Aorta (tissue), 5 donors: ENCODE measurements around the gene GET4. TPM values are rescaled to one million over a fixed set of nuclear protein-coding genes. Genes with fewer than 3 reads are reported as not detected.

Source experiments
- ATAC-seq: fragments of 200-7000 bp; cut with Tn5 transposase; one replicate; pipeline ENCODE4 v1.9.1; 2022; ENCODE audit warnings: moderate library complexity; ENCODE audit not compliant: low FRiP score
- DNase-seq, 2 donors: peaks; one replicate each; pipeline ENCODE4 v3.0.0-alpha.2; 2020
- H3K27ac ChIP-seq, 2 donors: one replicate each; pipeline ENCODE4 v1.5.1; 2013; ENCODE audit warnings: low read length in 2 of 2, mild to moderate bottlenecking in 2 of 2, moderate library complexity in 2 of 2, control low read depth in 1 of 2, inconsistent platforms in 1 of 2, low read depth in 1 of 2
- H3K27me3 ChIP-seq, 2 donors: one replicate each; pipeline ENCODE4 v1.6.1; 2013; ENCODE audit warnings: control low read depth in 1 of 2, low read length in 1 of 2, mild to moderate bottlenecking in 1 of 2, moderate library complexity in 1 of 2; ENCODE audit not compliant: insufficient read depth in 2 of 2, control insufficient read depth in 1 of 2
- H3K36me3 ChIP-seq, 2 donors: one replicate each; pipeline ENCODE4 v1.6.1; 2013; ENCODE audit warnings: control low read depth in 1 of 2, low read length in 1 of 2, mild to moderate bottlenecking in 1 of 2; ENCODE audit not compliant: insufficient read depth in 2 of 2, control insufficient read depth in 1 of 2
- H3K4me1 ChIP-seq, 2 donors: one replicate each; pipeline ENCODE4 v1.6.1; 2013; ENCODE audit warnings: low read length in 2 of 2, control low read depth in 1 of 2, mild to moderate bottlenecking in 1 of 2, moderate library complexity in 1 of 2; ENCODE audit not compliant: insufficient read depth in 2 of 2, control insufficient read depth in 1 of 2
- H3K4me3 ChIP-seq, 2 donors: one replicate each; pipeline ENCODE4 v1.5.1; 2013; ENCODE audit warnings: low read length in 2 of 2, control low read depth in 1 of 2, mild to moderate bottlenecking in 1 of 2
- H3K9me3 ChIP-seq: one replicate; pipeline ENCODE4 v1.6.1; 2013; ENCODE audit warnings: mild to moderate bottlenecking, low read length; ENCODE audit not compliant: control insufficient read depth
- WGBS, 2 donors: extraction: QIAGEN DNeasy Blood & Tissue Kit; methylation state at CpG; one replicate each; pipeline ENCODE4 v1.1.7; 2013; 5-methylcytosine and 5-hydroxymethylcytosine counted together
- intact Hi-C, 2 donors: fragments of 100-400 bp; cut with DNase I; formaldehyde crosslinking; loops; one replicate each; pipeline versions ENCODE4 v1.14.2 to v1.15.0; 2022
- polyA plus RNA-seq, 2 donors: library from polyadenylated mRNA; stranded (reverse); fragments of 200-250 nt; gene quantifications; one replicate each; pipeline ENCODE4 v1.2.3, GENCODE V29; 2013
- total RNA-seq, 2 donors: library from RNA; stranded (reverse); fragmentation: NEBNext Ultra II Directional; extraction: Animal tissue kit (Norgen Biotek cat#: 25700); gene quantifications; one replicate each; pipeline ENCODE4 v1.2.1, GENCODE V29; 2021
- donor health status: healthy with polysubstance abuse.
- donor health status: Bipolar disorder and iron deficiency.
- donor health status: DM: no; HTN: no; CAD: no.
- donor health status: DM: no; HTN: no; CAD: no.
- donor health status: DM: yes; HTN: yes; CAD: no.

The GET4 gene
- total and polyA plus RNA-seq, 4 donors: 16.5 to 58.3 (median 21.3) TPM

GRCh38 chr7:860149-860548 is 16.2 kb upstream of the GET4 start:
- intact Hi-C loops: no loop called here
- H3K27ac ChIP-seq: no peak overlapping the region
- no peaks in the 10 kb centered on the region for H3K9me3 ChIP-seq
- DNase-seq (no peak), ATAC-seq (no peak)
- H3K4me1 ChIP-seq: no peaks in the 10 kb centered on the region
- H3K36me3 ChIP-seq: peaks cover 0 to 18% of the 10 kb centered on the region in 2 donors
- WGBS, 2 donors: 87 to 90% methylated on average over 21 of the region's 21 CpGs
- no peak overlapping the region for H3K4me3 ChIP-seq
- no peaks in the 10 kb centered on the region for H3K27me3 ChIP-seq

- peaks cover 0 to 16% of the 10 kb centered on the region in 2 donors for H3K36me3 ChIP-seq
- DNase-seq: no peak
- H3K27me3 ChIP-seq: no peaks in the 10 kb centered on the region
- H3K4me1 ChIP-seq: no peaks in the 10 kb centered on the region
- ATAC-seq: no peak
- no peaks in the 10 kb centered on the region for H3K9me3 ChIP-seq
- intact Hi-C loops: no loop called here
- WGBS, 2 donors: 82 to 88% methylated on average over 9 of the region's 9 CpGs
- H3K27ac ChIP-seq: no peak overlapping the region
- H3K4me3 ChIP-seq: no peak overlapping the region
Observed at GRCh38 chr7:861222-861621, 15.1 kb upstream of the GET4 start.

GRCh38 chr7:862157-862556 is 14.2 kb upstream of the GET4 start:
- no peaks in the 10 kb centered on the region for H3K9me3 ChIP-seq
- whole genome bisulfite sequencing, 2 donors: 93 to 94% methylated on average over 6 of the region's 6 CpGs
- H3K27ac ChIP-seq: no peak overlapping the region
- H3K36me3 ChIP-seq: peaks cover 0 to 14% of the 10 kb centered on the region in 2 donors
- no peak for ATAC-seq
- intact Hi-C loops: no loop called here
- no peak for DNase-seq
- no peaks in the 10 kb centered on the region for H3K4me1 ChIP-seq
- H3K27me3 ChIP-seq: no peaks in the 10 kb centered on the region
- no peak overlapping the region for H3K4me3 ChIP-seq

DNA sequence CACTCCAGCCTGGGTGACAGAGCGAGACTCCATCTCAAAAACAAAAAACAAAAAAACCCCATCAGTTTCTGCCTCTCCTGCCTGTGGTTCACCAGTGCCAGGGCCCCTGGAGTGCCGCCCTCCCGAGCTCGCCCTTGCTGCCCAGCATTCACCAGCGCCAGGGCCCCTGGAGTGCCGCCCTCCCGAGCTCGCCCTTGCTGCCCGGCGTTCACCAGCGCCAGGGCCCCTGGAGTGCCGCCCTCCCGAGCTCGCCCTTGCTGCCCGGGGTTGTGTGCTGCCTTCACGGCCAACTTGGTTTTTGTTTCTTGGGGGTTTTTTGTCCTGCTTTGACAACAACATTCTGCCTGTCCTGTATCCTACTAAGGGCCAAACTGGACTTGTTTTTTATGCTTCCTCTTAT is 13.2 kb upstream of the GET4 start:
- Histone ChIP-seq H3K4me1 (peaks cover 0 to 2% of the 10 kb centered on the region in 2 donors), H3K4me3 (no peak overlapping the region), H3K36me3 (peaks cover 0 to 14% of the 10 kb centered on the region in 2 donors), H3K27me3 (no peaks in the 10 kb centered on the region), H3K27ac (no peak overlapping the region), H3K9me3 (no peaks in the 10 kb centered on the region)
- ATAC-seq (no peak), DNase-seq (no peak)
- WGBS, 2 donors: 88 to 92% methylated on average over 16 of the region's 16 CpGs
- intact Hi-C loops: no loop called here

GRCh38 chr7:865921-866320 is 10.4 kb upstream of the GET4 start:
- Histone ChIP-seq H3K9me3 (no peaks in the 10 kb centered on the region), H3K27me3 (no peaks in the 10 kb centered on the region), H3K4me3 (no peak overlapping the region), H3K27ac (peak overlapping the region; percentile 22 to 59), H3K36me3 (peaks cover 0 to 6% of the 10 kb centered on the region in 2 donors), H3K4me1 (peaks cover 0 to 2% of the 10 kb centered on the region in 2 donors)
- ATAC-seq (no peak), DNase-seq (no peak)
- intact Hi-C loops: loop anchor here in 1 of 2 donors (5.0 kb wide), 1 partner anchor 34 kb away; the partner anchor contains the start of gene SUN1
- WGBS, 2 donors: 89% methylated on average over 25 of the region's 25 CpGs

DNA sequence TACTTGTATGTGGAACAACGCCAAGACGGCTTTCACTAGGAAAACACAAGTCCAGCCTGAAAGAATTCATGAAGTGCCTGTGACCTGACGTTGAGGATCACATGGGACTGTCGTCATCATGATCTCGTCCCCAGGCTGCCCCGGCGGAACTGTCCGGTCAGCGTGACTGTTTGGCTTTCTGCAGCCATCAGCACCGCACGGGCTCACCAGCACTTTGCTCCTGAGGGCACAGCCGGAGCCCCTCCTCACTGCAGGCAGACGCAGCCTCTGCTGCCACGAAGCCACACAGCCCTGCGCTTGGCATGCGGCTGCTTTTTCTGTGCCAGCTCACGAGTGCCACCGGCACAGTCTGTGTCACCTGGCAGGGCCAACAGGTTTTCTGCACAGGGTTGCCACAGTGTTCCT is 9.4 kb upstream of the GET4 start:
- intact Hi-C loops: loop anchor here in 1 of 2 donors (5.0 kb wide), 1 partner anchor 35 kb away; the partner anchor contains the start of gene SUN1
- H3K4me1 ChIP-seq: peaks cover 0 to 2% of the 10 kb centered on the region in 2 donors
- H3K4me3 ChIP-seq: no peak overlapping the region
- H3K27me3 ChIP-seq: no peaks in the 10 kb centered on the region
- WGBS, 2 donors: 7% methylated on average over 17 to 18 of the region's 18 CpGs
- ATAC-seq: peak; percentile 90
- H3K9me3 ChIP-seq: no peaks in the 10 kb centered on the region
- peak; percentile 89 to 93 for DNase-seq
- peak overlapping the region; percentile 79 to 98 for H3K27ac ChIP-seq
- H3K36me3 ChIP-seq: no peaks in the 10 kb centered on the region

DNA sequence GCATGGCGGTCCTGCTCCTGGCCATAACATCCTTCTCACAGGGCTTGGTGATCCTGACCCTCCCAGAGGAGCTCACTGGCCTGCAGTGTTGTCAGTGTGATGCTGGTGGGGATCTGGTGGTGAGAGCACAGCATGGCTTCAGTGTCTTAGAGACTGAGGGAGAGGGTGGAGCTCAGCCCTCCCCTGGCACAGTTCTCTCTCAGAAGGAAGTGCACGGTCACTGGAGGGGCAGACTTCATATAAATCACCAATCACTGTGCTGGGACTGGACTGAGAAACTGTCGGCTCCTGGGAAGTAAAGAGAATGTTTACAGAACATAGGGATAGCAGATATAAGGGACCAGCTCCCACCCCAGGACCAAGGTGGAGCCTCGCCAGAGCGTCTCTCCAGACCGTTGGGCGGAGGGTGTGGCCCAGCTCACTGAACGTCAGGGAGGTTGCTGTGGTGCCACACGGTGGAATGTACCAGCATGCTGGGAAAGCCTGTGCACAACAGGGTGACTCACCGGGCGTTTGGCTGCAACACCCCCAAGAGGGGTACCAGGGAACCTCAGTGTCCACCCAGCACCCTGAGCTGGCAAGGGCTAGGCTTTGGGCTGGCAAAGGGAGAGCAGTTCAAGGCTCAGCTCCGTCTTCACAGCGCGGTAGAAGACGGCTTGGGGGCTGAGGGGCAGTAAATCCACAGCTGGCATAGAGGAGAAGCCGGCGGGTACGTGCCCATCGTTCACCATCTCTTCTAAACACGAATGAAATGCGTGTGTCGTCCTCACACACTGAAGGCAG is 8.8 kb upstream of the GET4 start:
- H3K4me1 ChIP-seq: peaks cover 0 to 2% of the 10 kb centered on the region in 2 donors
- no peaks in the 10 kb centered on the region for H3K27me3 ChIP-seq
- 25 to 26% methylated on average over 22 of the region's 22 CpGs for WGBS, 2 donors
- no peaks in the 10 kb centered on the region for H3K9me3 ChIP-seq
- peak; percentile 88 for ATAC-seq
- DNase-seq: peak; percentile 90 to 93
- H3K27ac ChIP-seq: peak overlapping the region; percentile 79 to 98
- intact Hi-C loops: loop anchor here in 1 of 2 donors (5.0 kb wide), 1 partner anchor 35 kb away; the partner anchor contains the start of gene SUN1
- no peak overlapping the region for H3K4me3 ChIP-seq
- no peaks in the 10 kb centered on the region for H3K36me3 ChIP-seq

GRCh38 chr7:868189-868486 is 8.2 kb upstream of the GET4 start:
- DNase-seq: no peak
- Histone ChIP-seq H3K36me3 (no peaks in the 10 kb centered on the region), H3K4me3 (no peak overlapping the region), H3K27me3 (no peaks in the 10 kb centered on the region), H3K27ac (peak overlapping the region in 1 of 2 donors; percentile 89), H3K9me3 (no peaks in the 10 kb centered on the region), H3K4me1 (peaks cover 0 to 2% of the 10 kb centered on the region in 2 donors)
- 85 to 87% methylated on average over 17 of the region's 17 CpGs for WGBS, 2 donors
- intact Hi-C loops: loop anchor here in 1 of 2 donors (5.0 kb wide), 1 partner anchor 36 kb away; the partner anchor contains the start of gene SUN1
- ATAC-seq: no peak

GRCh38 chr7:869348-869747 is 7.0 kb upstream of the GET4 start:
- Histone ChIP-seq H3K36me3 (no peaks in the 10 kb centered on the region), H3K27me3 (no peaks in the 10 kb centered on the region), H3K27ac (peak overlapping the region in 1 of 2 donors; percentile 49), H3K9me3 (no peaks in the 10 kb centered on the region), H3K4me3 (no peak overlapping the region), H3K4me1 (peaks cover 0 to 2% of the 10 kb centered on the region in 2 donors)
- intact Hi-C loops: loop anchor here in 1 of 2 donors (5.0 kb wide), 1 partner anchor 37 kb away; the partner anchor contains the start of gene SUN1
- DNase-seq (no peak), ATAC-seq (no peak)
- 69 to 72% methylated on average over 14 of the region's 14 CpGs for WGBS, 2 donors
